GM23338 (cell line): ENCODE results near the gene RCSD1. TPM values are rescaled to one million over a fixed set of nuclear protein-coding genes. Genes with fewer than 3 reads are reported as not detected.

ENCODE experiments used
- ATAC-seq: fragments of 200-7000 bp; cut with Tn5 transposase; 3 replicates; pipeline ENCODE4 v1.9.1; 2020
- DNase-seq: peaks from one replicate; pipeline ENCODE4 v3.0.0-alpha.2; 2015; ENCODE audit warnings: low spot score
- H2AFZ ChIP-seq: fragments of 200-600 bp; sonication (generic); 2 replicates; pipeline ENCODE4 v1.8.0; 2016; ENCODE audit warnings: antibody characterized with exemption, mild to moderate bottlenecking, moderate library complexity
- H3F3A ChIP-seq: fragments of 200-600 bp; sonication (generic); replicated peaks from 2 replicates; pipeline ENCODE4 v1.8.0; 2017; ENCODE audit warnings: antibody characterized with exemption, mixed run types, low read depth
- H3K27ac ChIP-seq: fragments of 200-600 bp; sonication (generic); 2 replicates; pipeline ENCODE4 v1.6.1; 2016; ENCODE audit warnings: low read depth
- H3K27me3 ChIP-seq: fragments of 200-600 bp; sonication (generic); 2 replicates; pipeline ENCODE4 v1.8.0; 2016; ENCODE audit warnings: mild to moderate bottlenecking, mixed run types, moderate library complexity; ENCODE audit not compliant: insufficient read depth
- H3K36me3 ChIP-seq: fragments of 200-600 bp; sonication (generic); 2 replicates; pipeline ENCODE4 v1.8.0; 2016; ENCODE audit warnings: mild to moderate bottlenecking; ENCODE audit not compliant: insufficient read depth
- H3K4me1 ChIP-seq: fragments of 200-600 bp; sonication (generic); 2 replicates; pipeline ENCODE4 v1.8.0; 2016; ENCODE audit warnings: mild to moderate bottlenecking, moderate library complexity; ENCODE audit not compliant: insufficient read depth
- H3K4me2 ChIP-seq: fragments of 200-600 bp; sonication (generic); 2 replicates; pipeline ENCODE4 v1.7.1; 2017; ENCODE audit warnings: mixed run types
- H3K4me3 ChIP-seq: fragments of 200-600 bp; sonication (generic); 2 replicates; pipeline ENCODE4 v1.6.1; 2016; ENCODE audit warnings: mixed run types
- H3K79me2 ChIP-seq: fragments of 200-600 bp; sonication (generic); replicated peaks from 2 replicates; pipeline ENCODE4 v1.8.0; 2017; ENCODE audit warnings: mild to moderate bottlenecking; ENCODE audit not compliant: insufficient read depth
- H3K9me2 ChIP-seq: fragments of 200-600 bp; sonication (generic); 2 replicates; pipeline ENCODE4 v1.8.0; 2017; ENCODE audit not compliant: insufficient read depth
- H4K20me1 ChIP-seq: fragments of 200-600 bp; sonication (generic); replicated peaks from 2 replicates; pipeline ENCODE4 v1.8.0; 2017; ENCODE audit warnings: mild to moderate bottlenecking; ENCODE audit not compliant: insufficient read depth
- H3K27ac Mint-ChIP-seq: 2 replicates; pipeline ENCODE4 v1.8.0; 2020; ENCODE audit warnings: inconsistent platforms, mild to moderate bottlenecking, moderate library complexity, mixed read lengths
- H3K27me3 Mint-ChIP-seq: 3 replicates; pipeline ENCODE4 v1.8.0; 2022; ENCODE audit warnings: low read depth, mild to moderate bottlenecking, moderate library complexity, mixed read lengths, inconsistent platforms; ENCODE audit not compliant: insufficient read depth, poor library complexity
- H3K36me3 Mint-ChIP-seq: 3 replicates; pipeline ENCODE4 v1.8.0; 2021; ENCODE audit warnings: low read depth, mild to moderate bottlenecking, inconsistent platforms, moderate library complexity, mixed read lengths
- H3K4me1 Mint-ChIP-seq: 3 replicates; pipeline ENCODE4 v1.8.0; 2020; ENCODE audit warnings: mild to moderate bottlenecking, inconsistent platforms, mixed read lengths
- H3K4me3 Mint-ChIP-seq: 3 replicates; pipeline ENCODE4 v1.8.0; 2021; ENCODE audit warnings: moderate library complexity, mild to moderate bottlenecking, inconsistent platforms, mixed read lengths
- H3K9me3 Mint-ChIP-seq: 3 replicates; pipeline ENCODE4 v1.8.0; 2020; ENCODE audit warnings: moderate library complexity, mild to moderate bottlenecking, inconsistent platforms, mixed read lengths
- CREB1 ChIP-seq: fragments of 250-450 bp; sonication (Bioruptor Pico); IDR thresholded peaks from 2 replicates; pipeline ENCODE4 v1.5.0; 2020; ENCODE audit warnings: low read depth, mild to moderate bottlenecking, moderate library complexity
- EZH2 ChIP-seq: fragments of 200-600 bp; sonication (generic); IDR thresholded peaks from one replicate; pipeline ENCODE4 v1.8.0; 2017; ENCODE audit warnings: antibody characterized with exemption, mild to moderate bottlenecking, low read depth; ENCODE audit not compliant: unreplicated experiment
- EZH2phosphoT487 ChIP-seq: fragments of 200-600 bp; sonication (generic); IDR thresholded peaks from one replicate; pipeline ENCODE4 v1.8.1; 2018; ENCODE audit warnings: antibody characterized with exemption; ENCODE audit not compliant: unreplicated experiment
- JUNB ChIP-seq: IDR thresholded peaks from one replicate; pipeline ENCODE4 v1.6.1; 2016; ENCODE audit warnings: antibody characterized with exemption; ENCODE audit not compliant: unreplicated experiment
- NANOG ChIP-seq: IDR thresholded peaks from 2 replicates; pipeline ENCODE4 v1.6.1; 2016; ENCODE audit warnings: antibody characterized with exemption, borderline replicate concordance
- POLR2AphosphoS5 ChIP-seq: IDR thresholded peaks from 2 replicates; pipeline ENCODE4 v1.6.1; 2016; ENCODE audit warnings: antibody characterized with exemption, low read depth
- STAT1 ChIP-seq: IDR thresholded peaks from one replicate; pipeline ENCODE4 v1.6.1; 2016; ENCODE audit warnings: antibody characterized with exemption; ENCODE audit not compliant: unreplicated experiment
- ZNF331 ChIP-seq: fragments of 250-450 bp; sonication (Bioruptor Pico); IDR thresholded peaks from 2 replicates; pipeline ENCODE4 v1.5.0; 2020; ENCODE audit warnings: low read depth, mild to moderate bottlenecking, moderate library complexity
- polyA plus RNA-seq: library from polyadenylated mRNA; unstranded; fragments of >200 nt; fragmentation: Nextera tagmentation; extraction: Ambion mirVana; gene quantifications from 2 replicates; pipeline ENCODE4 v1.2.1, GENCODE V29; 2016
- total RNA-seq: library from RNA; depleted of rRNA; stranded (reverse); fragments of >200 nt; shearing (Covaris generic); gene quantifications from 2 replicates; pipeline ENCODE4 v1.2.3, GENCODE V29; 2014
- TF ChIP-seq, protein P1 (sequence below): fragments of 250-450 bp; sonication (Bioruptor Pico); IDR thresholded peaks from 2 replicates; pipeline ENCODE4 v1.5.0; 2020; ENCODE audit warnings: mild to moderate bottlenecking, moderate library complexity
- TF ChIP-seq, protein P2 (sequence below): IDR thresholded peaks from 2 replicates; pipeline ENCODE4 v1.6.1; 2016; ENCODE audit warnings: antibody characterized with exemption
- TF ChIP-seq, protein P3 (sequence below): IDR thresholded peaks from one replicate; pipeline ENCODE4 v1.6.1; 2018; ENCODE audit warnings: antibody characterized with exemption; ENCODE audit not compliant: unreplicated experiment

Gene RCSD1
- total and polyA plus RNA-seq, 2 experiments from 2014 or later: 0.18 to 0.73 TPM

DNA sequence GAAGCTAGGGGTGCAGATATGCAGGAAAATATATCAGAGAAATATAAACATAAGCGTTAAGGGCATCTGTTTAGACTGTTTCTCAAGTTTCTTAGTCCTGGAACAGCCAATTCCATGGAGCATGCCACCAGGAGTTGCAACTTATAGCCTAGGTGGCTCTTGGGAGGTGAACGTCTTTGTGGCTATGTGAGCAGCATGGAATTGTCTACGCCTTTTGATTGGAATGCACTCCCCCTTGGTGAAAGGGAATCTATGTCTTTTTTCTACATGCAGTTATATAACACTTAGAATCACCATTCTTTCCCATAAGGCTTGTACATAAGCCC is 12.4 kb downstream of the RCSD1 start:
- Histone ChIP-seq H3K4me2 (no peak overlapping the region), H2AFZ (no peak overlapping the region), H4K20me1 (no peaks in the 10 kb centered on the region), H3K27ac (no peak overlapping the region), H3K79me2 (no peaks in the 10 kb centered on the region), H3K4me1 (no peaks in the 10 kb centered on the region), H3K36me3 (no peaks in the 10 kb centered on the region), H3K27me3 (no peaks in the 10 kb centered on the region), H3F3A (no peaks in the 10 kb centered on the region), H3K4me3 (no peak overlapping the region), H3K9me2 (no peaks in the 10 kb centered on the region)
- ATAC-seq: no peak
- Mint-ChIP-seq H3K27ac (no peak overlapping the region), H3K9me3 (no peaks in the 10 kb centered on the region), H3K4me3 (no peak overlapping the region), H3K27me3 (peaks cover 4% of the 10 kb centered on the region), H3K36me3 (no peaks in the 10 kb centered on the region), H3K4me1 (peaks cover 5% of the 10 kb centered on the region; the same call in 2 of the 3 replicates)
- TF ChIP-seq EZH2 (no peak), CREB1 (no peak), NANOG (no peak), POLR2AphosphoS5 (no peak), EZH2phosphoT487 (no peak), ZNF331 (CRISPR knock-in tag) (no peak), JUNB (no peak), STAT1 (no peak)
- TF ChIP-seq, protein P1, sequence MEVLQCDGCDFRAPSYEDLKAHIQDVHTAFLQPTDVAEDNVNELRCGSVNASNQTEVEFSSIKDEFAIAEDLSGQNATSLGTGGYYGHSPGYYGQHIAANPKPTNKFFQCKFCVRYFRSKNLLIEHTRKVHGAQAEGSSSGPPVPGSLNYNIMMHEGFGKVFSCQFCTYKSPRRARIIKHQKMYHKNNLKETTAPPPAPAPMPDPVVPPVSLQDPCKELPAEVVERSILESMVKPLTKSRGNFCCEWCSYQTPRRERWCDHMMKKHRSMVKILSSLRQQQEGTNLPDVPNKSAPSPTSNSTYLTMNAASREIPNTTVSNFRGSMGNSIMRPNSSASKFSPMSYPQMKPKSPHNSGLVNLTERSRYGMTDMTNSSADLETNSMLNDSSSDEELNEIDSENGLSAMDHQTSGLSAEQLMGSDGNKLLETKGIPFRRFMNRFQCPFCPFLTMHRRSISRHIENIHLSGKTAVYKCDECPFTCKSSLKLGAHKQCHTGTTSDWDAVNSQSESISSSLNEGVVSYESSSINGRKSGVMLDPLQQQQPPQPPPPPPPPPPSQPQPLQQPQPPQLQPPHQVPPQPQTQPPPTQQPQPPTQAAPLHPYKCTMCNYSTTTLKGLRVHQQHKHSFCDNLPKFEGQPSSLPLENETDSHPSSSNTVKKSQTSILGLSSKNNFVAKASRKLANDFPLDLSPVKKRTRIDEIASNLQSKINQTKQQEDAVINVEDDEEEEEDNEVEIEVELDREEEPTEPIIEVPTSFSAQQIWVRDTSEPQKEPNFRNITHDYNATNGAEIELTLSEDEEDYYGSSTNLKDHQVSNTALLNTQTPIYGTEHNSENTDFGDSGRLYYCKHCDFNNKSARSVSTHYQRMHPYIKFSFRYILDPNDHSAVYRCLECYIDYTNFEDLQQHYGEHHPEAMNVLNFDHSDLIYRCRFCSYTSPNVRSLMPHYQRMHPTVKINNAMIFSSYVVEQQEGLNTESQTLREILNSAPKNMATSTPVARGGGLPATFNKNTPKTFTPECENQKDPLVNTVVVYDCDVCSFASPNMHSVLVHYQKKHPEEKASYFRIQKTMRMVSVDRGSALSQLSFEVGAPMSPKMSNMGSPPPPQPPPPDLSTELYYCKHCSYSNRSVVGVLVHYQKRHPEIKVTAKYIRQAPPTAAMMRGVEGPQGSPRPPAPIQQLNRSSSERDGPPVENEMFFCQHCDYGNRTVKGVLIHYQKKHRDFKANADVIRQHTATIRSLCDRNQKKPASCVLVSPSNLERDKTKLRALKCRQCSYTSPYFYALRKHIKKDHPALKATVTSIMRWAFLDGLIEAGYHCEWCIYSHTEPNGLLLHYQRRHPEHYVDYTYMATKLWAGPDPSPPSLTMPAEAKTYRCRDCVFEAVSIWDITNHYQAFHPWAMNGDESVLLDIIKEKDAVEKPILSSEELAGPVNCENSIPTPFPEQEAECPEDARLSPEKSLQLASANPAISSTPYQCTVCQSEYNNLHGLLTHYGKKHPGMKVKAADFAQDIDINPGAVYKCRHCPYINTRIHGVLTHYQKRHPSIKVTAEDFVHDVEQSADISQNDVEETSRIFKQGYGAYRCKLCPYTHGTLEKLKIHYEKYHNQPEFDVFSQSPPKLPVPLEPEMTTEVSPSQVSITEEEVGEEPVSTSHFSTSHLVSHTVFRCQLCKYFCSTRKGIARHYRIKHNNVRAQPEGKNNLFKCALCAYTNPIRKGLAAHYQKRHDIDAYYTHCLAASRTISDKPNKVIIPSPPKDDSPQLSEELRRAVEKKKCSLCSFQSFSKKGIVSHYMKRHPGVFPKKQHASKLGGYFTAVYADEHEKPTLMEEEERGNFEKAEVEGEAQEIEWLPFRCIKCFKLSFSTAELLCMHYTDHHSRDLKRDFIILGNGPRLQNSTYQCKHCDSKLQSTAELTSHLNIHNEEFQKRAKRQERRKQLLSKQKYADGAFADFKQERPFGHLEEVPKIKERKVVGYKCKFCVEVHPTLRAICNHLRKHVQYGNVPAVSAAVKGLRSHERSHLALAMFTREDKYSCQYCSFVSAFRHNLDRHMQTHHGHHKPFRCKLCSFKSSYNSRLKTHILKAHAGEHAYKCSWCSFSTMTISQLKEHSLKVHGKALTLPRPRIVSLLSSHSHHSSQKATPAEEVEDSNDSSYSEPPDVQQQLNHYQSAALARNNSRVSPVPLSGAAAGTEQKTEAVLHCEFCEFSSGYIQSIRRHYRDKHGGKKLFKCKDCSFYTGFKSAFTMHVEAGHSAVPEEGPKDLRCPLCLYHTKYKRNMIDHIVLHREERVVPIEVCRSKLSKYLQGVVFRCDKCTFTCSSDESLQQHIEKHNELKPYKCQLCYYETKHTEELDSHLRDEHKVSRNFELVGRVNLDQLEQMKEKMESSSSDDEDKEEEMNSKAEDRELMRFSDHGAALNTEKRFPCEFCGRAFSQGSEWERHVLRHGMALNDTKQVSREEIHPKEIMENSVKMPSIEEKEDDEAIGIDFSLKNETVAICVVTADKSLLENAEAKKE: no peak
- TF ChIP-seq, protein P2, sequence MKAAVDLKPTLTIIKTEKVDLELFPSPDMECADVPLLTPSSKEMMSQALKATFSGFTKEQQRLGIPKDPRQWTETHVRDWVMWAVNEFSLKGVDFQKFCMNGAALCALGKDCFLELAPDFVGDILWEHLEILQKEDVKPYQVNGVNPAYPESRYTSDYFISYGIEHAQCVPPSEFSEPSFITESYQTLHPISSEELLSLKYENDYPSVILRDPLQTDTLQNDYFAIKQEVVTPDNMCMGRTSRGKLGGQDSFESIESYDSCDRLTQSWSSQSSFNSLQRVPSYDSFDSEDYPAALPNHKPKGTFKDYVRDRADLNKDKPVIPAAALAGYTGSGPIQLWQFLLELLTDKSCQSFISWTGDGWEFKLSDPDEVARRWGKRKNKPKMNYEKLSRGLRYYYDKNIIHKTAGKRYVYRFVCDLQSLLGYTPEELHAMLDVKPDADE: no peak
- TF ChIP-seq, protein P3, sequence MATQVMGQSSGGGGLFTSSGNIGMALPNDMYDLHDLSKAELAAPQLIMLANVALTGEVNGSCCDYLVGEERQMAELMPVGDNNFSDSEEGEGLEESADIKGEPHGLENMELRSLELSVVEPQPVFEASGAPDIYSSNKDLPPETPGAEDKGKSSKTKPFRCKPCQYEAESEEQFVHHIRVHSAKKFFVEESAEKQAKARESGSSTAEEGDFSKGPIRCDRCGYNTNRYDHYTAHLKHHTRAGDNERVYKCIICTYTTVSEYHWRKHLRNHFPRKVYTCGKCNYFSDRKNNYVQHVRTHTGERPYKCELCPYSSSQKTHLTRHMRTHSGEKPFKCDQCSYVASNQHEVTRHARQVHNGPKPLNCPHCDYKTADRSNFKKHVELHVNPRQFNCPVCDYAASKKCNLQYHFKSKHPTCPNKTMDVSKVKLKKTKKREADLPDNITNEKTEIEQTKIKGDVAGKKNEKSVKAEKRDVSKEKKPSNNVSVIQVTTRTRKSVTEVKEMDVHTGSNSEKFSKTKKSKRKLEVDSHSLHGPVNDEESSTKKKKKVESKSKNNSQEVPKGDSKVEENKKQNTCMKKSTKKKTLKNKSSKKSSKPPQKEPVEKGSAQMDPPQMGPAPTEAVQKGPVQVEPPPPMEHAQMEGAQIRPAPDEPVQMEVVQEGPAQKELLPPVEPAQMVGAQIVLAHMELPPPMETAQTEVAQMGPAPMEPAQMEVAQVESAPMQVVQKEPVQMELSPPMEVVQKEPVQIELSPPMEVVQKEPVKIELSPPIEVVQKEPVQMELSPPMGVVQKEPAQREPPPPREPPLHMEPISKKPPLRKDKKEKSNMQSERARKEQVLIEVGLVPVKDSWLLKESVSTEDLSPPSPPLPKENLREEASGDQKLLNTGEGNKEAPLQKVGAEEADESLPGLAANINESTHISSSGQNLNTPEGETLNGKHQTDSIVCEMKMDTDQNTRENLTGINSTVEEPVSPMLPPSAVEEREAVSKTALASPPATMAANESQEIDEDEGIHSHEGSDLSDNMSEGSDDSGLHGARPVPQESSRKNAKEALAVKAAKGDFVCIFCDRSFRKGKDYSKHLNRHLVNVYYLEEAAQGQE: no peak
- no peak for DNase-seq
